ENCODE results near the gene CERK.

The CERK gene

GRCh38 chr22:46708766-46709330 lies 29.2 kb downstream of the CERK start:
- H3K9ac ChIP-seq (ENCODE audit: insufficient read length) = no peak overlapping the region
- H3K4me3 ChIP-seq = no peak overlapping the region
- peaks cover 56% of the 10 kb centered on the region for H3K36me3 ChIP-seq (ENCODE audit: insufficient read depth, low read length)
- no peak overlapping the region for H3K27ac ChIP-seq
- H3K9me3 ChIP-seq (ENCODE audit: low read depth, low read length) = no peaks in the 10 kb centered on the region
- no peak for DNase-seq (ENCODE audit: low read depth, low spot score)
- TF ChIP-seq FOXP2 (optimal IDR thresholded peaks at IDR 0.05; ENCODE audit: control extremely low read depth, extremely low read length, insufficient read depth) (no peak), POLR2AphosphoS5 (IDR thresholded peaks at IDR 0.05; ENCODE audit: borderline replicate concordance, low read depth, low read length) (no peak), EZH2 (IDR thresholded peaks at IDR 0.05) (no peak)

GRCh38 chr22:46707827-46708570 lies 30.1 kb downstream of the CERK start:
- DNase-seq (ENCODE audit: low read depth, low spot score) = no peak
- Histone ChIP-seq H3K9me3 (ENCODE audit: low read depth, low read length) (no peaks in the 10 kb centered on the region), H3K4me3 (no peak overlapping the region), H3K9ac (ENCODE audit: insufficient read length) (no peak overlapping the region), H3K27ac (no peak overlapping the region), H3K36me3 (ENCODE audit: insufficient read depth, low read length) (peaks cover 56% of the 10 kb centered on the region)
- TF ChIP-seq POLR2AphosphoS5 (IDR thresholded peaks at IDR 0.05; ENCODE audit: borderline replicate concordance, low read depth, low read length) (no peak), EZH2 (IDR thresholded peaks at IDR 0.05) (no peak), FOXP2 (optimal IDR thresholded peaks at IDR 0.05; ENCODE audit: control extremely low read depth, extremely low read length, insufficient read depth) (no peak)

GRCh38 chr22:46707305-46707704 lies 30.7 kb downstream of the CERK start:
- Histone ChIP-seq H3K27ac (no peak overlapping the region), H3K9me3 (ENCODE audit: low read depth, low read length) (no peaks in the 10 kb centered on the region), H3K4me3 (no peak overlapping the region), H3K36me3 (ENCODE audit: insufficient read depth, low read length) (peaks cover 54% of the 10 kb centered on the region), H3K9ac (ENCODE audit: insufficient read length) (no peak overlapping the region)
- TF ChIP-seq EZH2 (IDR thresholded peaks at IDR 0.05) (no peak), FOXP2 (optimal IDR thresholded peaks at IDR 0.05; ENCODE audit: control extremely low read depth, extremely low read length, insufficient read depth) (no peak), POLR2AphosphoS5 (IDR thresholded peaks at IDR 0.05; ENCODE audit: borderline replicate concordance, low read depth, low read length) (no peak)
- no peak for DNase-seq (ENCODE audit: low read depth, low spot score)

GRCh38 chr22:46706060-46706459 lies 32.0 kb downstream of the CERK start:
- Histone ChIP-seq H3K36me3 (ENCODE audit: insufficient read depth, low read length) (peaks cover 48% of the 10 kb centered on the region), H3K4me3 (no peak overlapping the region), H3K27ac (no peak overlapping the region), H3K9me3 (ENCODE audit: low read depth, low read length) (no peaks in the 10 kb centered on the region), H3K9ac (ENCODE audit: insufficient read length) (no peak overlapping the region)
- TF ChIP-seq FOXP2 (optimal IDR thresholded peaks at IDR 0.05; ENCODE audit: control extremely low read depth, extremely low read length, insufficient read depth) (no peak), POLR2AphosphoS5 (IDR thresholded peaks at IDR 0.05; ENCODE audit: borderline replicate concordance, low read depth, low read length) (no peak), EZH2 (IDR thresholded peaks at IDR 0.05) (no peak)
- DNase-seq (ENCODE audit: low read depth, low spot score) = no peak

- Histone ChIP-seq H3K9ac (ENCODE audit: insufficient read length) (no peak overlapping the region), H3K27ac (no peak overlapping the region), H3K9me3 (ENCODE audit: low read depth, low read length) (no peaks in the 10 kb centered on the region), H3K36me3 (ENCODE audit: insufficient read depth, low read length) (peaks cover 40% of the 10 kb centered on the region; the same call in 1 of the 2 replicates), H3K4me3 (no peak overlapping the region)
- TF ChIP-seq POLR2AphosphoS5 (IDR thresholded peaks at IDR 0.05; ENCODE audit: borderline replicate concordance, low read depth, low read length) (no peak), EZH2 (IDR thresholded peaks at IDR 0.05) (no peak), FOXP2 (optimal IDR thresholded peaks at IDR 0.05; ENCODE audit: control extremely low read depth, extremely low read length, insufficient read depth) (no peak)
- DNase-seq (ENCODE audit: low read depth, low spot score) = no peak
Measured at GRCh38 chr22:46703996-46704370, 34.1 kb downstream of the CERK start.

GRCh38 chr22:46703171-46703995 lies 34.7 kb downstream of the CERK start:
- DNase-seq (ENCODE audit: low read depth, low spot score) = no peak
- Histone ChIP-seq H3K27ac (no peak overlapping the region), H3K36me3 (ENCODE audit: insufficient read depth, low read length) (peaks cover 36% of the 10 kb centered on the region; the same call in 1 of the 2 replicates), H3K4me3 (no peak overlapping the region), H3K9ac (ENCODE audit: insufficient read length) (no peak overlapping the region), H3K9me3 (ENCODE audit: low read depth, low read length) (no peaks in the 10 kb centered on the region)
- TF ChIP-seq POLR2AphosphoS5 (IDR thresholded peaks at IDR 0.05; ENCODE audit: borderline replicate concordance, low read depth, low read length) (no peak), EZH2 (IDR thresholded peaks at IDR 0.05) (no peak), FOXP2 (optimal IDR thresholded peaks at IDR 0.05; ENCODE audit: control extremely low read depth, extremely low read length, insufficient read depth) (no peak)

GRCh38 chr22:46701262-46701661 lies 36.8 kb downstream of the CERK start:
- H3K36me3 ChIP-seq (ENCODE audit: insufficient read depth, low read length) = peaks cover 37% of the 10 kb centered on the region; the same call in 1 of the 2 replicates

GRCh38 chr22:46699091-46699490 lies 39.0 kb downstream of the CERK start:
- Histone ChIP-seq H3K4me3 (no peak overlapping the region), H3K9ac (ENCODE audit: insufficient read length) (no peak overlapping the region), H3K36me3 (ENCODE audit: insufficient read depth, low read length) (peaks cover 44% of the 10 kb centered on the region; the same call in 1 of the 2 replicates), H3K27ac (no peak overlapping the region), H3K9me3 (ENCODE audit: low read depth, low read length) (no peaks in the 10 kb centered on the region)
- TF ChIP-seq EZH2 (IDR thresholded peaks at IDR 0.05) = no peak
- no peak for TF ChIP-seq FOXP2 (optimal IDR thresholded peaks at IDR 0.05; ENCODE audit: control extremely low read depth, extremely low read length, insufficient read depth)
- TF ChIP-seq POLR2AphosphoS5 (IDR thresholded peaks at IDR 0.05; ENCODE audit: borderline replicate concordance, low read depth, low read length) = no peak
- DNase-seq (ENCODE audit: low read depth, low spot score) = no peak

More at GRCh38 chr22:46701262-46701661, 36.8 kb downstream of the CERK start:
- DNase-seq (ENCODE audit: low read depth, low spot score) = no peak
- TF ChIP-seq FOXP2 (optimal IDR thresholded peaks at IDR 0.05; ENCODE audit: control extremely low read depth, extremely low read length, insufficient read depth) (no peak), POLR2AphosphoS5 (IDR thresholded peaks at IDR 0.05; ENCODE audit: borderline replicate concordance, low read depth, low read length) (no peak), EZH2 (IDR thresholded peaks at IDR 0.05) (no peak)
- H3K4me3 ChIP-seq = no peak overlapping the region
- H3K9ac ChIP-seq (ENCODE audit: insufficient read length) = no peak overlapping the region
- no peaks in the 10 kb centered on the region for H3K9me3 ChIP-seq (ENCODE audit: low read depth, low read length)
- H3K27ac ChIP-seq = no peak overlapping the region

Measured in SK-N-MC (cell line).